ENCODE data around the gene BICC1.

DNA sequence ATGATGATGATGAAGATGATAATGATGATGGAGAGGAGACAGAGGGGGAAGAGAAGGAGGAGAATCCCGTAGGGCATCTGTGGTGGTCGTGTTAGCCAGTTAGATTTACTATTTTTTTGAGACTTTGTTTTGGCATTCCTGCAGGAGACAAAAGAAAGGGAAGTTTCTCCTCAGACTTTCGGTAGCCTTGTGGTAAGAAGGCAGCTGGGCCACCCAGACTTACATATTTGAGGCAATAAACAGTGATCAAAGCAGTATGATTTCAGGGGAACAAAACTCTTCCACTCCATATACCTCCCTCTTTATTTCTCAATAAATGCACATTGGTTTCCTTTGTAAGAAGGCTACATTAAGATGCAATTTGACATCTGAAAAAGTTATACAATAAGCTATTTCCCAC, 32.4 kb upstream of the BICC1 start:
- TF ChIP-seq, protein P1, sequence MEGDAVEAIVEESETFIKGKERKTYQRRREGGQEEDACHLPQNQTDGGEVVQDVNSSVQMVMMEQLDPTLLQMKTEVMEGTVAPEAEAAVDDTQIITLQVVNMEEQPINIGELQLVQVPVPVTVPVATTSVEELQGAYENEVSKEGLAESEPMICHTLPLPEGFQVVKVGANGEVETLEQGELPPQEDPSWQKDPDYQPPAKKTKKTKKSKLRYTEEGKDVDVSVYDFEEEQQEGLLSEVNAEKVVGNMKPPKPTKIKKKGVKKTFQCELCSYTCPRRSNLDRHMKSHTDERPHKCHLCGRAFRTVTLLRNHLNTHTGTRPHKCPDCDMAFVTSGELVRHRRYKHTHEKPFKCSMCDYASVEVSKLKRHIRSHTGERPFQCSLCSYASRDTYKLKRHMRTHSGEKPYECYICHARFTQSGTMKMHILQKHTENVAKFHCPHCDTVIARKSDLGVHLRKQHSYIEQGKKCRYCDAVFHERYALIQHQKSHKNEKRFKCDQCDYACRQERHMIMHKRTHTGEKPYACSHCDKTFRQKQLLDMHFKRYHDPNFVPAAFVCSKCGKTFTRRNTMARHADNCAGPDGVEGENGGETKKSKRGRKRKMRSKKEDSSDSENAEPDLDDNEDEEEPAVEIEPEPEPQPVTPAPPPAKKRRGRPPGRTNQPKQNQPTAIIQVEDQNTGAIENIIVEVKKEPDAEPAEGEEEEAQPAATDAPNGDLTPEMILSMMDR (conservative IDR thresholded peaks at IDR 0.05; ENCODE audit: low read length): no peak
- TF ChIP-seq EZH2phosphoT487 (IDR thresholded peaks at IDR 0.05; ENCODE audit: borderline replicate concordance): no peak
